ENCODE measurements around the gene NR1H2.

NR1H2 gene

GRCh38 chr19:50401605-50402450, 25.6 kb downstream of the NR1H2 start:
- DNase-seq (ENCODE audit: low read depth in 2 of 2), result no peak

GRCh38 chr19:50402544-50403301, 26.5 kb downstream of the NR1H2 start:
- DNase-seq (ENCODE audit: low read depth in 2 of 2), result no peak

GRCh38 chr19:50406156-50406820, 30.0 kb downstream of the NR1H2 start:
- no peak for DNase-seq (ENCODE audit: low read depth in 2 of 2)

- DNase-seq (ENCODE audit: low read depth in 2 of 2), result no peak
These were observed 30.6 kb downstream of the NR1H2 start for GRCh38 chr19:50406829-50407228.

- no peak for DNase-seq (ENCODE audit: low read depth in 2 of 2)
These were observed 33.1 kb downstream of the NR1H2 start for GRCh38 chr19:50409347-50409746.

GRCh38 chr19:50410109-50410508, 33.9 kb downstream of the NR1H2 start:
- DNase-seq (ENCODE audit: low read depth in 2 of 2), result no peak

- DNase-seq (ENCODE audit: low read depth in 2 of 2), result no peak
These were observed 36.2 kb downstream of the NR1H2 start for GRCh38 chr19:50412419-50412818.

GRCh38 chr19:50413096-50413495, 36.8 kb downstream of the NR1H2 start:
- no peak for DNase-seq (ENCODE audit: low read depth in 2 of 2)

GRCh38 chr19:50413531-50413930, 37.3 kb downstream of the NR1H2 start:
- DNase-seq (ENCODE audit: low read depth in 2 of 2), result no peak

- peak; percentile 71 to 83 for DNase-seq (ENCODE audit: low read depth in 2 of 2)
These were observed 38.8 kb downstream of the NR1H2 start for GRCh38 chr19:50414864-50415660.

GRCh38 chr19:50415661-50416033, 39.4 kb downstream of the NR1H2 start:
- DNase-seq (ENCODE audit: low read depth in 2 of 2), result no peak

GRCh38 chr19:50416034-50416977, 40.0 kb downstream of the NR1H2 start:
- no peak for DNase-seq (ENCODE audit: low read depth in 2 of 2)

GRCh38 chr19:50417111-50418081, 41.1 kb downstream of the NR1H2 start:
- DNase-seq (ENCODE audit: low read depth in 2 of 2), result no peak

- no peak for DNase-seq (ENCODE audit: low read depth in 2 of 2)
These were observed 42.1 kb downstream of the NR1H2 start, which contains the start of gene SPIB for GRCh38 chr19:50418176-50419021. TSS of gene SPIB (plus strand) at chr19:50418938. CDS start at chr19:50418963, 25 bp downstream.

GRCh38 chr19:50419022-50419579, 42.8 kb downstream of the NR1H2 start:
- no peak for DNase-seq (ENCODE audit: low read depth in 2 of 2)

- DNase-seq (ENCODE audit: low read depth in 2 of 2), result no peak
These were observed 43.4 kb downstream of the NR1H2 start for GRCh38 chr19:50419580-50420035.

- no peak for DNase-seq (ENCODE audit: low read depth in 2 of 2)
These were observed 43.9 kb downstream of the NR1H2 start for GRCh38 chr19:50420127-50420526.

GRCh38 chr19:50420808-50421207, 44.6 kb downstream of the NR1H2 start:
- DNase-seq (ENCODE audit: low read depth in 2 of 2), result no peak
